ENCODE measurements around the gene TTLL11. TPM values are rescaled to one million over a fixed set of nuclear protein-coding genes. Genes with fewer than 3 reads are reported as not detected.

Gene TTLL11
- total RNA-seq, 1 donor from 2014 or later, result 3.6 TPM

DNA sequence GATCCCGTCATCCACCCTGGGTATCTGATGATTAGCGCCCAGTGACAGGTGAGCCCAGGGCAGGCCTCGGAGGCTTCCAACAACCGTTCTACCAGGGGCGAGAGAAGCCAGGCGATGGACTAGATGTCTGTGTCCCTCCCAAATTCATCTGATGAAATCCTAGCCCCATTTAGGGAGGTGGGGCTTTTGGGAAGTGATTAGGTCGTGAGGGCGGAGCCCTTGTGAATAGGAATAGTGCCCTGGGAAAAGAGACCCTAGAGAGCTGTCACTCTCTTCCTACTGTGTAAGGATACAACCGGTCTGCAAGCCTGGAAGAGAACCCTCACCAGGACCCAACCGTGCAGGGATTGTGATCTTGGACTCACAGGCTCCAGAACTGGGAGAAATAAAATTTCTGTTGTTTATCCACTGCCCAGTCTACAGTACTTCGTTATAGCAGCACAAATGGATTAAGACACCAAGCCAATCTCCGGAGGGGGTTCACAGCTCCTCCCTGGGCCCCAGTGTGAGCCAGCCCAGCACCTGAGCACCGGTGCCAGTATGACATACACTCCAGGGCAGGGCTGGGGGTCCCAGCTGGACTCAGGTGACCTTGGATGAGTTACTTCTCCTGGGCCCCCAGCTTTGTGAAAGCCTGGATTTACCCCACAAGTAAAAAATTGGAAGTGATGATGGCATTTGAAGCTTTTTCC lies 279.4 kb downstream of the TTLL11 start:
- Mint-ChIP-seq H3K36me3 (ENCODE audit: low read depth) (no peaks in the 10 kb centered on the region), H3K27me3 (peaks cover 3% of the 10 kb centered on the region), H3K9me3 (no peaks in the 10 kb centered on the region), H3K4me3 (no peak overlapping the region), H3K27ac (no peak overlapping the region), H3K4me1 (no peaks in the 10 kb centered on the region)
- intact Hi-C loops (cut with micrococcal nuclease), result no loop called here
- ChIA-PET CTCF (no interaction called here), POLR2A (no interaction called here)
- DNase-seq (no peak), ATAC-seq (ENCODE audit: low read depth) (no peak)
- TF ChIP-seq, protein P1, sequence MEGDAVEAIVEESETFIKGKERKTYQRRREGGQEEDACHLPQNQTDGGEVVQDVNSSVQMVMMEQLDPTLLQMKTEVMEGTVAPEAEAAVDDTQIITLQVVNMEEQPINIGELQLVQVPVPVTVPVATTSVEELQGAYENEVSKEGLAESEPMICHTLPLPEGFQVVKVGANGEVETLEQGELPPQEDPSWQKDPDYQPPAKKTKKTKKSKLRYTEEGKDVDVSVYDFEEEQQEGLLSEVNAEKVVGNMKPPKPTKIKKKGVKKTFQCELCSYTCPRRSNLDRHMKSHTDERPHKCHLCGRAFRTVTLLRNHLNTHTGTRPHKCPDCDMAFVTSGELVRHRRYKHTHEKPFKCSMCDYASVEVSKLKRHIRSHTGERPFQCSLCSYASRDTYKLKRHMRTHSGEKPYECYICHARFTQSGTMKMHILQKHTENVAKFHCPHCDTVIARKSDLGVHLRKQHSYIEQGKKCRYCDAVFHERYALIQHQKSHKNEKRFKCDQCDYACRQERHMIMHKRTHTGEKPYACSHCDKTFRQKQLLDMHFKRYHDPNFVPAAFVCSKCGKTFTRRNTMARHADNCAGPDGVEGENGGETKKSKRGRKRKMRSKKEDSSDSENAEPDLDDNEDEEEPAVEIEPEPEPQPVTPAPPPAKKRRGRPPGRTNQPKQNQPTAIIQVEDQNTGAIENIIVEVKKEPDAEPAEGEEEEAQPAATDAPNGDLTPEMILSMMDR (IDR thresholded peaks at IDR 0.05), result no peak

DNA sequence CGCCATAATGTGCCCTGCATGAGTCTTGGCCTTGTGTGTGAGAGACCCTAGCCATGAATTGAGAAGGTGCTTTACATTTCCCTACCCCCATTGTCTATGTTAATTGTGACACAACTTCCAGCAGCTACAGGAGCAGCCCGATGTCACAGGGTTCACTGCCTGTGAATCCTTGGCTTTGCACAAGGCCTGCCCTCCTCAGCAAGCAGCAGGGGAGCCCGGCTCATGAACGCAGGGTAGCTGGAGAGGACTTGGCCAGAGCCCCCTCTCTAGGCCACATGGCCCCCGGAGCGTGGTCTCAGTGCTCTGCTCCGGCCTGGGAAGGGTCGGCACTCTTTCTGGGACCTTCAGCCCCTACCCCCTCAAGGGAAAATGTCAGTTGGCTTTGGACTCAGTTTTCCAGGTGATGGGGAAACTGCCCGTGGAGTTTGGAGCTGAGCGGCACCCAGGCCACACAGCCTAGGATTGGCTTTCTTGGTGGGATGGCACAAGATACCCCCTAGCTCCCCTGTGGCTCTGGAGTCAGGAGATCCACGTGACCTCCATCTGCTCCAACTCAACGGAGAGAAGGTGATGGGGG lies 280.9 kb downstream of the TTLL11 start:
- ChIA-PET POLR2A (no interaction called here), CTCF (no interaction called here)
- no peaks in the 10 kb centered on the region for H3K36me3 Mint-ChIP-seq (ENCODE audit: low read depth)
- intact Hi-C loops (cut with micrococcal nuclease), result no loop called here
- H3K9me3 Mint-ChIP-seq, result no peaks in the 10 kb centered on the region
- DNase-seq, result no peak
- TF ChIP-seq, protein P1 (IDR thresholded peaks at IDR 0.05), result no peak
- no peak overlapping the region for H3K4me3 Mint-ChIP-seq
- ATAC-seq (ENCODE audit: low read depth), result no peak
- no peaks in the 10 kb centered on the region for H3K4me1 Mint-ChIP-seq
- H3K27ac Mint-ChIP-seq, result no peak overlapping the region
- H3K27me3 Mint-ChIP-seq, result no peaks in the 10 kb centered on the region

DNA sequence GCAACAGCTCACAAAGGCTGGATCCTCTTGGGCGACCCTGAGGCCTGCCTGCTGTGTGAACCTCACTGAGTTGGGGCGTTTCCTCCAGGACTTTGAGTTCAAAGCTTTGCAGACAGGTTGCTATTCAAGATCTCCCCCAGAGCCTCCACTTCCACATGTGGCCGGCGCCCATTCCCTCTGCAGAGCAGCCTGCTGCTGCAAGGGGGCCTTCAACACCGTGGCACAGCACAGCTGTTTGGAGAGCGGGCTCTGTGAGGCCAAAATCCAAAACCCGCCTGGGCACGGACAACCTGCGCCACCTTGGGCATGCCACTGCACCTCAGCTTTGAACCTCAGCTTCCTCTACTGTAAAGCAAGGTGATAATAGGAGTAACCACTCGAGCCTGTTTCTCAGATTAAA lies 281.4 kb downstream of the TTLL11 start:
- H3K27ac Mint-ChIP-seq, result no peak overlapping the region
- no peaks in the 10 kb centered on the region for H3K27me3 Mint-ChIP-seq
- POLR2A ChIA-PET, result no interaction called here
- intact Hi-C loops (cut with micrococcal nuclease), result no loop called here
- no peak overlapping the region for H3K4me3 Mint-ChIP-seq
- H3K4me1 Mint-ChIP-seq, result no peaks in the 10 kb centered on the region
- DNase-seq (no peak), ATAC-seq (ENCODE audit: low read depth) (no peak)
- TF ChIP-seq, protein P1 (IDR thresholded peaks at IDR 0.05), result no peak
- H3K9me3 Mint-ChIP-seq, result no peaks in the 10 kb centered on the region
- no peaks in the 10 kb centered on the region for H3K36me3 Mint-ChIP-seq (ENCODE audit: low read depth)
- CTCF ChIA-PET, result no interaction called here

DNA sequence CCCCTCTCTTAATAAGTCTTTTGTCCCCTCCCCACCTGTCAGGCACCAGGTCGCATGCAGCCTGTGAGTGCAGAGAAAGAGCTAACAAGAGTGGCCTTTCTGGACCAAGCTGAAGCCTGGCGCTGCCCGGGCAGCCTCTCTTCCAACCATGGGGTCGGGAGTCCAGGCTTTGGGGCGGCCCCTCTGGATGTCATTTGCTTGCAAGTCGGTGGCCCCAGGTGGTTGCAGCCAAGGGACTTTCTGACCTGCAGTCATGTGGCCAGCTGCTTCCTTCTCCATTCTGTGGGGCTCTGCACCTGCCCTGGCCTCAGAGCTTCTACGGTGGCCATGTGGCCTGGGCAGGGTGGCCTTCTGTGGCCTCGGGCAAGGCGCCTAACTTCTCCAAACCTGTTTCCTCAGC lies 282.0 kb downstream of the TTLL11 start:
- intact Hi-C loops (cut with micrococcal nuclease), result no loop called here
- ChIA-PET POLR2A (no interaction called here), CTCF (no interaction called here)
- no peaks in the 10 kb centered on the region for H3K36me3 Mint-ChIP-seq (ENCODE audit: low read depth)
- H3K9me3 Mint-ChIP-seq, result no peaks in the 10 kb centered on the region
- no peaks in the 10 kb centered on the region for H3K4me1 Mint-ChIP-seq
- H3K27me3 Mint-ChIP-seq, result no peaks in the 10 kb centered on the region
- DNase-seq, result no peak
- ATAC-seq (ENCODE audit: low read depth), result no peak
- TF ChIP-seq, protein P1 (IDR thresholded peaks at IDR 0.05), result no peak
- H3K27ac Mint-ChIP-seq, result no peak overlapping the region
- H3K4me3 Mint-ChIP-seq, result no peak overlapping the region

DNA sequence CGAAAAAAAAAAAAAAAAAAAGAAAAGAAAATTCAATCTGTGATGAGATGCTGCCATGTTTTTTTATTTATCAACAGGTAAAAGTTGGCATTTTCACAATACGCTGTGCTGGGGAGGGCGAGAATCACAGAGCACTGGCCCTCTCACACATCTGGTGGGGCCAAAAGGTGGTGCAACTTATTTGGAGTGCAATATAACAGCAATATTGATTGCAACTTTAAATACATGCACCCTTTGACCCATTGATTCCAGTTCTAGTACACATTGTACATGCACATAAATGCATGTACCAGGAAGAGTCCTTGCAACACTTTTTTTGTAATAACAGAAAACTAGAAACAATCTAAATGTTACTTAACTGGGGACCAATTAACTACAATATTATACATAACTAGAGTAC lies 282.6 kb downstream of the TTLL11 start:
- Mint-ChIP-seq H3K4me1 (no peaks in the 10 kb centered on the region), H3K36me3 (ENCODE audit: low read depth) (no peaks in the 10 kb centered on the region), H3K27ac (no peak overlapping the region), H3K9me3 (no peaks in the 10 kb centered on the region), H3K4me3 (no peak overlapping the region), H3K27me3 (no peaks in the 10 kb centered on the region)
- CTCF ChIA-PET, result no interaction called here
- ATAC-seq (ENCODE audit: low read depth) (no peak), DNase-seq (no peak)
- intact Hi-C loops (cut with micrococcal nuclease), result no loop called here
- POLR2A ChIA-PET, result no interaction called here
- TF ChIP-seq, protein P1 (IDR thresholded peaks at IDR 0.05), result no peak

All from activated B cell treated with CpG ODN at 0.5 μM for 24 hours (primary cell).